MM.1S (cell line): ENCODE measurements around the gene ATP6V1F.

Experiments
- EZH2phosphoT487 ChIP-seq: fragments of 300-600 bp; sonication (generic); IDR thresholded peaks from 2 replicates; pipeline ENCODE4 v1.6.1; 2018; ENCODE audit warnings: antibody characterized with exemption, low read length
- TF ChIP-seq, protein P1 (sequence below): fragments of 300-600 bp; sonication (generic); IDR thresholded peaks from 2 replicates; pipeline ENCODE4 v1.5.1; 2016; ENCODE audit warnings: antibody characterized with exemption, low read length, mixed read lengths

DNA sequence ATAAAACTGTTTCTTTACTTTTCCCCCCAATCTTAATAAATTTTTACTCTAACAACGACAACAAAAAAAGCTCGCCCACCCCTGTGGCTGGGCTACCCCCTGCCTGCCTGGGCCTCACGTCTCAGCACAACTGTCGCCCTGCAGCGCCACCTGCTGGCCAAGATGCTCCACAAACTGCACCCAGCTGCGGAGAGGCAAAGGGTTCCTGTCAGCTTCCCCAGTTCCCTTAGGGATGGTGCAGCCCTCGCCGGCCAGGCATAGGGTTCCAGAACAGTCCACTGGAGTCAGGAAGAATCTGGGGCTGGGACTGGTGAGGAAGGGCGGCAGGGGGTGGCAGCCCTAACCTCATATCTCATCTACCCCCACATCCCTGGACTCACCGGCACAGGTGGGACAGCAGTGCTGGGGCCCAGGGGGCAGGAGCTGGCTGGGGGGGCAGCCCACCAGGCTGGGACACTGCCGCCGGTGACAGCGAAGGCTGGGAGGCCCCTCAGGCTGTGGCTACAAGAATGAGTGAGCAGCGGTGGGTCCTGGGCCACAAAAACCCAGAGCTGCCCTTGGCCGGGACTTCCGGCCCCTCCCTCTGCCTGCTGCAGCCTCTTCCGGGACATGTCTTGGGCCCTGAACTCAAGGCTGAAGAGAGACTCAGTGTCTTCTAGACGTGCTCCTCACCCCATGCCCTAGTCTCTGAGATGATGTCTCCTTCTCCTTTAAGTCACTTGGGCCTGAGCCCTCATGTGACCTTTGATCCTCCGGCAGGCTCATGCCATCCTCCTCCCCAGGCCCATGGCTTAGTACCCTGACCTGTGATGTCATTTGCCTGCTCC, 21.2 kb downstream of the ATP6V1F start:
- TF ChIP-seq, protein P1, sequence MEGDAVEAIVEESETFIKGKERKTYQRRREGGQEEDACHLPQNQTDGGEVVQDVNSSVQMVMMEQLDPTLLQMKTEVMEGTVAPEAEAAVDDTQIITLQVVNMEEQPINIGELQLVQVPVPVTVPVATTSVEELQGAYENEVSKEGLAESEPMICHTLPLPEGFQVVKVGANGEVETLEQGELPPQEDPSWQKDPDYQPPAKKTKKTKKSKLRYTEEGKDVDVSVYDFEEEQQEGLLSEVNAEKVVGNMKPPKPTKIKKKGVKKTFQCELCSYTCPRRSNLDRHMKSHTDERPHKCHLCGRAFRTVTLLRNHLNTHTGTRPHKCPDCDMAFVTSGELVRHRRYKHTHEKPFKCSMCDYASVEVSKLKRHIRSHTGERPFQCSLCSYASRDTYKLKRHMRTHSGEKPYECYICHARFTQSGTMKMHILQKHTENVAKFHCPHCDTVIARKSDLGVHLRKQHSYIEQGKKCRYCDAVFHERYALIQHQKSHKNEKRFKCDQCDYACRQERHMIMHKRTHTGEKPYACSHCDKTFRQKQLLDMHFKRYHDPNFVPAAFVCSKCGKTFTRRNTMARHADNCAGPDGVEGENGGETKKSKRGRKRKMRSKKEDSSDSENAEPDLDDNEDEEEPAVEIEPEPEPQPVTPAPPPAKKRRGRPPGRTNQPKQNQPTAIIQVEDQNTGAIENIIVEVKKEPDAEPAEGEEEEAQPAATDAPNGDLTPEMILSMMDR: peak; percentile 99
- no peak for TF ChIP-seq EZH2phosphoT487
